Sigmoid colon (tissue), 7 donors: Measurements from ENCODE around the gene PRPH2. TPM values are rescaled to one million over a fixed set of nuclear protein-coding genes. Genes with fewer than 3 reads are reported as not detected.

Source experiments
- DNase-seq: peaks from one replicate; pipeline ENCODE4 v3.0.0-alpha.2; 2019
- H3K27ac ChIP-seq, 4 donors: fragments of 200-600 bp; sonication (generic); one replicate each; pipeline ENCODE4 v1.5.1; 2016 to 2019; ENCODE audit warnings: mild to moderate bottlenecking in 1 of 4
- H3K27me3 ChIP-seq, 3 donors: fragments of 200-600 bp; sonication (generic); one replicate each; pipeline ENCODE4 v1.5.1; 2019; ENCODE audit warnings: mild to moderate bottlenecking in 1 of 3
- H3K36me3 ChIP-seq, 4 donors: fragments of 200-600 bp; sonication (generic); one replicate each; pipeline ENCODE4 v1.5.1; 2016 to 2019
- H3K4me1 ChIP-seq, 4 donors: fragments of 200-600 bp; sonication (generic); one replicate each; pipeline ENCODE4 v1.5.1; 2017 to 2019
- H3K4me3 ChIP-seq, 4 donors: fragments of 200-600 bp; sonication (generic); one replicate each; pipeline ENCODE4 v1.5.1; 2017 to 2019; ENCODE audit warnings: mild to moderate bottlenecking in 2 of 4, moderate library complexity in 1 of 4
- H3K9me3 ChIP-seq, 4 donors: fragments of 200-600 bp in 3 of 4; sonication (generic) in 3 of 4; one replicate each; pipeline versions ENCODE4 v1.5.1 to v1.6.1; 2013 to 2019
- EP300 ChIP-seq, 4 donors: sonication (generic); formaldehyde crosslinking; IDR thresholded peaks; one replicate each; pipeline ENCODE4 v1.6.1; 2017; ENCODE audit warnings: antibody characterized with exemption in 4 of 4
- POLR2A ChIP-seq, 2 donors: fragments of 450-650 bp; IDR thresholded peaks; one replicate each; pipeline ENCODE4 v1.6.1; 2016; ENCODE audit warnings: antibody characterized with exemption in 2 of 2, mild to moderate bottlenecking in 2 of 2, moderate library complexity in 2 of 2
- POLR2AphosphoS5 ChIP-seq, 4 donors: sonication (generic); formaldehyde crosslinking; IDR thresholded peaks; one replicate each; pipeline ENCODE4 v1.6.1; 2017; ENCODE audit warnings: antibody characterized with exemption in 4 of 4
- WGBS, 2 donors: extraction: QIAGEN DNeasy Blood & Tissue Kit; methylation state at CpG; one replicate each; pipeline ENCODE4 v1.1.7; 2013; 5-methylcytosine and 5-hydroxymethylcytosine counted together
- intact Hi-C: fragments of 100-400 bp; cut with DNase I; formaldehyde crosslinking; loops from one replicate; pipeline ENCODE4 v1.15.1; 2023
- polyA plus RNA-seq, 3 donors: library from polyadenylated mRNA; stranded (reverse); fragments of 200-250 nt; gene quantifications; one replicate each; pipeline ENCODE4 v1.2.3, GENCODE V29; 2013
- total RNA-seq, 4 donors: library from RNA; depleted of rRNA; stranded (reverse); fragments of >200 nt; gene quantifications; one replicate each; pipeline ENCODE4 v1.1.0, GENCODE V29; 2016
- TF ChIP-seq, protein P1 (sequence below), 4 experiments: fragments of 450-650 bp in 3 of 4; fragments of 200-600 bp in 1 of 4; IDR thresholded peaks; one replicate each; pipeline ENCODE4 v1.5.1; 2016 to 2019; ENCODE audit warnings: antibody characterized with exemption in 4 of 4, mild to moderate bottlenecking in 3 of 4, moderate library complexity in 2 of 4
- donor health status: healthy with polysubstance abuse.
- donor health status: Bipolar disorder and iron deficiency.
- donor health status: healthy.

Gene PRPH2
- total and polyA plus RNA-seq, 7 donors: under 0.01 to 3.5 (median 0.71) TPM; not detected in 1

GRCh38 chr6:42758756-42759430, 36.5 kb upstream of the PRPH2 start:
- Histone ChIP-seq H3K4me3 (no peak overlapping the region), H3K4me1 (no peaks in the 10 kb centered on the region), H3K9me3 (no peaks in the 10 kb centered on the region), H3K36me3 (peaks cover 0 to 7% (median 2%) of the 10 kb centered on the region in 4 donors), H3K27ac (no peak overlapping the region), H3K27me3 (no peaks in the 10 kb centered on the region)
- WGBS, 2 donors: 94 to 95% methylated on average over 3 of the region's 3 CpGs
- intact Hi-C loops: no loop called here
- no peak for TF ChIP-seq EP300 (IDR thresholded peaks at IDR 0.05)
- no peak for DNase-seq

GRCh38 chr6:42756722-42757121, 34.3 kb upstream of the PRPH2 start:
- H3K27me3 ChIP-seq: no peaks in the 10 kb centered on the region
- peaks cover 0 to 7% (median 2%) of the 10 kb centered on the region in 4 donors for H3K36me3 ChIP-seq
- H3K4me3 ChIP-seq: no peak overlapping the region
- H3K27ac ChIP-seq: no peak overlapping the region
- no peaks in the 10 kb centered on the region for H3K4me1 ChIP-seq
- WGBS, 2 donors: 95 to 97% methylated on average over 7 of the region's 7 CpGs
- intact Hi-C loops: no loop called here
- no peak for DNase-seq
- TF ChIP-seq EP300 (IDR thresholded peaks at IDR 0.05) (no peak), POLR2AphosphoS5 (IDR thresholded peaks at IDR 0.05) (no peak), POLR2A (IDR thresholded peaks at IDR 0.05) (no peak)
- TF ChIP-seq, protein P1, sequence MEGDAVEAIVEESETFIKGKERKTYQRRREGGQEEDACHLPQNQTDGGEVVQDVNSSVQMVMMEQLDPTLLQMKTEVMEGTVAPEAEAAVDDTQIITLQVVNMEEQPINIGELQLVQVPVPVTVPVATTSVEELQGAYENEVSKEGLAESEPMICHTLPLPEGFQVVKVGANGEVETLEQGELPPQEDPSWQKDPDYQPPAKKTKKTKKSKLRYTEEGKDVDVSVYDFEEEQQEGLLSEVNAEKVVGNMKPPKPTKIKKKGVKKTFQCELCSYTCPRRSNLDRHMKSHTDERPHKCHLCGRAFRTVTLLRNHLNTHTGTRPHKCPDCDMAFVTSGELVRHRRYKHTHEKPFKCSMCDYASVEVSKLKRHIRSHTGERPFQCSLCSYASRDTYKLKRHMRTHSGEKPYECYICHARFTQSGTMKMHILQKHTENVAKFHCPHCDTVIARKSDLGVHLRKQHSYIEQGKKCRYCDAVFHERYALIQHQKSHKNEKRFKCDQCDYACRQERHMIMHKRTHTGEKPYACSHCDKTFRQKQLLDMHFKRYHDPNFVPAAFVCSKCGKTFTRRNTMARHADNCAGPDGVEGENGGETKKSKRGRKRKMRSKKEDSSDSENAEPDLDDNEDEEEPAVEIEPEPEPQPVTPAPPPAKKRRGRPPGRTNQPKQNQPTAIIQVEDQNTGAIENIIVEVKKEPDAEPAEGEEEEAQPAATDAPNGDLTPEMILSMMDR (IDR thresholded peaks at IDR 0.05): no peak
- no peaks in the 10 kb centered on the region for H3K9me3 ChIP-seq

GRCh38 chr6:42754759-42755158, 32.4 kb upstream of the PRPH2 start:
- Histone ChIP-seq H3K27me3 (no peaks in the 10 kb centered on the region), H3K4me1 (peaks cover 0 to 6% (median 0%) of the 10 kb centered on the region in 4 donors), H3K36me3 (peaks cover 0 to 2% (median under 1%) of the 10 kb centered on the region in 4 donors), H3K27ac (no peak overlapping the region), H3K4me3 (no peak overlapping the region), H3K9me3 (no peaks in the 10 kb centered on the region)
- intact Hi-C loops: no loop called here
- TF ChIP-seq, protein P1 (IDR thresholded peaks at IDR 0.05): no peak
- TF ChIP-seq POLR2A (IDR thresholded peaks at IDR 0.05) (no peak), POLR2AphosphoS5 (IDR thresholded peaks at IDR 0.05) (no peak), EP300 (IDR thresholded peaks at IDR 0.05) (no peak)
- no peak for DNase-seq
- WGBS, 2 donors: 94 to 95% methylated on average over 5 of the region's 5 CpGs

GRCh38 chr6:42751055-42751454, 28.7 kb upstream of the PRPH2 start:
- 77 to 83% methylated on average over 3 of the region's 3 CpGs for WGBS, 2 donors
- peaks cover 0 to 21% (median 15%) of the 10 kb centered on the region in 4 donors for H3K4me1 ChIP-seq
- H3K27me3 ChIP-seq: no peaks in the 10 kb centered on the region
- H3K36me3 ChIP-seq: no peaks in the 10 kb centered on the region
- TF ChIP-seq POLR2A (IDR thresholded peaks at IDR 0.05) (no peak), EP300 (IDR thresholded peaks at IDR 0.05) (no peak), POLR2AphosphoS5 (IDR thresholded peaks at IDR 0.05) (no peak)
- TF ChIP-seq, protein P1 (IDR thresholded peaks at IDR 0.05): no peak
- H3K9me3 ChIP-seq: no peaks in the 10 kb centered on the region
- no peak for DNase-seq
- intact Hi-C loops: no loop called here
- no peak overlapping the region for H3K27ac ChIP-seq
- H3K4me3 ChIP-seq: no peak overlapping the region

DNA sequence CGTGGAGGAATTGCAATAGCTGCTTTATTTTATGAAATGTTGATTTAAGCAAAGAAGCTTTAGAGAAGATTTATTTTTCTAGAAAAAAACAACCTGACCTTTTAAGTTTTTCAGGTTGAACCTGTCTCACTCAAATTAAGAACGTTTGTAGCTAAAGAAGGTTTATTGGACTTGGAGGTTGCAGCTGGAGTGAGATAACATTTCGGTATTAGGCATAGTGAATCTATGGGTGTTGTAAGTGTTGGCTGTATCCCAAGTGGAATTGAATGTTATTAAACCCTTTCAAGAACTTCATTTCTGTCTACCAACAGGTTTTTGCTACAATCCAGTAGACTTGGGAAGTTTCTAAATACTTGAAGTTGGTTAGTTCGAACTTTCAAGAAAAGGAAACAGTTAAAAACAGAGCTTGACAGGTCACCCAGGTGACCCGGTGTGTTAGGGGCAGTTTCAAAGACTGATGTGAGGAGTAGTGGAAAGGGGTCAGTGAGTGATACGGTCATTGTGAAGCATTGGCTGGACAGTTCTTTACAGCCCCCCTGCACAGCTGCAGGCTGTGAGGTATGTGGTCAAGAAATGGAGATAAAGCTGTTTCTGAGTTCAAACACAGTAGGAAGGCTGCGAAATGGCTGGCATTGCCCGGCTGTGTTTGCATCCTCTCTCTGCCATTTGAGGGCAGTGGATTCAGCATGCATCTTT, 26.0 kb upstream of the PRPH2 start:
- Histone ChIP-seq H3K4me1 (peaks cover 0 to 40% (median 31%) of the 10 kb centered on the region in 4 donors), H3K9me3 (no peaks in the 10 kb centered on the region), H3K4me3 (peak overlapping the region in 3 of 4 donors; percentile 69 to 87 (median 86)), H3K27me3 (no peaks in the 10 kb centered on the region), H3K27ac (peak overlapping the region; percentile 89 to 99 (median 94)), H3K36me3 (no peaks in the 10 kb centered on the region)
- TF ChIP-seq, protein P1 (IDR thresholded peaks at IDR 0.05): no peak
- TF ChIP-seq POLR2A (IDR thresholded peaks at IDR 0.05) (no peak), EP300 (IDR thresholded peaks at IDR 0.05) (no peak), POLR2AphosphoS5 (IDR thresholded peaks at IDR 0.05) (no peak)
- 36 to 61% methylated on average over 8 of the region's 8 CpGs for WGBS, 2 donors
- intact Hi-C loops: no loop called here
- DNase-seq: no peak
